Kidney (tissue), 14 donors: Measurements from ENCODE around the gene SLC39A12. TPM values are rescaled to one million over a fixed set of nuclear protein-coding genes. Genes with fewer than 3 reads are reported as not detected.

Experiments
- DNase-seq, 5 donors: peaks; one replicate each; pipeline ENCODE4 v3.0.0-alpha.2; 2013 to 2020
- FAIRE-seq: peaks from 2 replicates; lab custom pipeline; 2012; peaks lifted over from hg19 to GRCh38; lab: Jason Lieb, UNC
- H3K27ac ChIP-seq, 2 donors: one replicate each; pipeline ENCODE4 v1.7.0; 2013; ENCODE audit warnings: low read depth in 2 of 2, low read length in 2 of 2, inconsistent platforms in 1 of 2
- H3K27me3 ChIP-seq: one replicate; pipeline ENCODE4 v1.7.1; 2013; ENCODE audit warnings: low read length, inconsistent platforms; ENCODE audit not compliant: control insufficient read depth, insufficient read depth
- H3K36me3 ChIP-seq, 3 donors: one replicate each; pipeline versions ENCODE4 v1.7.0 to v1.7.1; 2013; ENCODE audit warnings: low read length in 3 of 3, control low read depth in 1 of 3, inconsistent platforms in 1 of 3; ENCODE audit not compliant: insufficient read depth in 3 of 3, control insufficient read depth in 2 of 3
- H3K4me1 ChIP-seq, 3 donors: one replicate each; pipeline versions ENCODE4 v1.7.0 to v1.7.1; 2013; ENCODE audit warnings: low read length in 3 of 3, inconsistent platforms in 1 of 3, low read depth in 1 of 3; ENCODE audit not compliant: control insufficient read depth in 2 of 3, insufficient read depth in 2 of 3
- H3K4me3 ChIP-seq, 3 donors: one replicate each; pipeline versions ENCODE4 v1.7.0 to v1.8.1; 2013; ENCODE audit warnings: low read length in 3 of 3, control low read depth in 1 of 3, inconsistent platforms in 1 of 3
- H3K9ac ChIP-seq, 3 donors: one replicate each; pipeline versions ENCODE4 v1.7.0 to v1.7.1; 2013; ENCODE audit warnings: low read length in 3 of 3, control low read depth in 1 of 3, inconsistent platforms in 1 of 3
- H3K9me3 ChIP-seq, 3 donors: one replicate each; pipeline versions ENCODE4 v1.7.0 to v1.7.1; 2013; ENCODE audit warnings: low read length in 3 of 3, control low read depth in 1 of 3, inconsistent platforms in 1 of 3; ENCODE audit not compliant: control insufficient read depth in 2 of 3, insufficient read depth in 1 of 3
- intact Hi-C: fragments of 100-400 bp; cut with DNase I; formaldehyde crosslinking; loops from one replicate; pipeline ENCODE4 v1.11.1; 2022
- polyA plus RNA-seq: library from polyadenylated mRNA; stranded (reverse); fragments of 350-450 nt; fragmentation: Illumina TruSeq; extraction: RNeasy Lipid Tissue Mini Kit (QIAGEN cat#74804); gene quantifications from one replicate; pipeline ENCODE4 v1.2.3, GENCODE V29; 2014; ENCODE audit warnings: low read depth, low replicate concordance; ENCODE audit not compliant: insufficient read depth
- total RNA-seq: library from RNA; stranded (reverse); fragmentation: NEBNext Ultra II Directional; extraction: Animal tissue kit (Norgen Biotek cat#: 25700); gene quantifications from one replicate; pipeline ENCODE4 v1.2.1, GENCODE V29; 2021
- TF ChIP-seq, protein P1 (sequence below): IDR thresholded peaks from 3 replicates; pipeline ENCODE4 v1.5.1; 2012; ENCODE audit warnings: mild to moderate bottlenecking, moderate library complexity, borderline replicate concordance; ENCODE audit not compliant: insufficient read depth; ENCODE audit errors: extremely low read depth
- donor health status: control.
- donor health status: control.
- donor health status: control.
- donor health status: control.
- donor health status: control.
- donor health status: DM: yes; HTN: yes; CAD: no.
- donor health status: Normal renal cell carcinoma (clear cell type).

SLC39A12 gene
- total and polyA plus RNA-seq, 2 donors from 2014 or later = 0.16 TPM; not detected in 1

- Histone ChIP-seq H3K9me3 (no peaks in the 10 kb centered on the region), H3K4me3 (no peak overlapping the region), H3K4me1 (no peaks in the 10 kb centered on the region), H3K27ac (no peak overlapping the region), H3K9ac (no peak overlapping the region), H3K27me3 (no peaks in the 10 kb centered on the region), H3K36me3 (no peaks in the 10 kb centered on the region)
- DNase-seq = no peak
- TF ChIP-seq, protein P1, sequence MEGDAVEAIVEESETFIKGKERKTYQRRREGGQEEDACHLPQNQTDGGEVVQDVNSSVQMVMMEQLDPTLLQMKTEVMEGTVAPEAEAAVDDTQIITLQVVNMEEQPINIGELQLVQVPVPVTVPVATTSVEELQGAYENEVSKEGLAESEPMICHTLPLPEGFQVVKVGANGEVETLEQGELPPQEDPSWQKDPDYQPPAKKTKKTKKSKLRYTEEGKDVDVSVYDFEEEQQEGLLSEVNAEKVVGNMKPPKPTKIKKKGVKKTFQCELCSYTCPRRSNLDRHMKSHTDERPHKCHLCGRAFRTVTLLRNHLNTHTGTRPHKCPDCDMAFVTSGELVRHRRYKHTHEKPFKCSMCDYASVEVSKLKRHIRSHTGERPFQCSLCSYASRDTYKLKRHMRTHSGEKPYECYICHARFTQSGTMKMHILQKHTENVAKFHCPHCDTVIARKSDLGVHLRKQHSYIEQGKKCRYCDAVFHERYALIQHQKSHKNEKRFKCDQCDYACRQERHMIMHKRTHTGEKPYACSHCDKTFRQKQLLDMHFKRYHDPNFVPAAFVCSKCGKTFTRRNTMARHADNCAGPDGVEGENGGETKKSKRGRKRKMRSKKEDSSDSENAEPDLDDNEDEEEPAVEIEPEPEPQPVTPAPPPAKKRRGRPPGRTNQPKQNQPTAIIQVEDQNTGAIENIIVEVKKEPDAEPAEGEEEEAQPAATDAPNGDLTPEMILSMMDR = no peak
- FAIRE-seq = no peak
- intact Hi-C loops = no loop called here
These were observed 29.3 kb downstream of the SLC39A12 start for GRCh38 chr10:17980846-17981565.

GRCh38 chr10:17981766-17982380 lies 30.2 kb downstream of the SLC39A12 start:
- intact Hi-C loops = no loop called here

DNA sequence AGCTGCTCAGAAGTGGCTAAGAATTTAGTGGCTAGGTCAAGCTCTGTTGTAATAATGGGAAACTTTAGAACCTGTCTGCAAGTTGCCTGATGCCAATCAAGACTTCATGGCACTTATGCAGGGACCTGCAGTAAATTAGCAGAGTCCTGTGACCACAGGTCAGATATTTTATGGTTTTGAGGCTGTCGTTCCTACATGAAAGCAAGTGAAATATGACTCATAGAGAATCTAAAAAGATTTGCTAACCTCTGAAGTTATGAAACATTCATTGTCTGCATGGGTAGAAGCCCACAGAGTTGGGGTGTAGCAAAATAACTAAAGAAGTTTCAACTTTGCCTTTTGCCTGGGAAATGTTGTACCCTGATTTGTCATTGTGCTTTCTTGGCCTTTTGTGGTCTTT lies 32.3 kb downstream of the SLC39A12 start:
- DNase-seq (peak in 1 of 5 donors; percentile 13), FAIRE-seq (no peak)
- H3K36me3 ChIP-seq = no peaks in the 10 kb centered on the region
- no peak overlapping the region for H3K4me3 ChIP-seq
- H3K9me3 ChIP-seq = no peaks in the 10 kb centered on the region
- H3K27ac ChIP-seq = no peak overlapping the region
- TF ChIP-seq, protein P1 = no peak
- H3K9ac ChIP-seq = no peak overlapping the region
- no peaks in the 10 kb centered on the region for H3K27me3 ChIP-seq
- intact Hi-C loops = no loop called here
- H3K4me1 ChIP-seq = no peaks in the 10 kb centered on the region

More at GRCh38 chr10:17981766-17982380, 30.2 kb downstream of the SLC39A12 start:
- Histone ChIP-seq H3K4me3 (no peak overlapping the region), H3K36me3 (no peaks in the 10 kb centered on the region), H3K4me1 (no peaks in the 10 kb centered on the region), H3K27ac (no peak overlapping the region), H3K27me3 (no peaks in the 10 kb centered on the region), H3K9me3 (no peaks in the 10 kb centered on the region), H3K9ac (no peak overlapping the region)
- TF ChIP-seq, protein P1 = no peak
- DNase-seq = no peak
- FAIRE-seq = no peak
